DMS53 treated with DMSO at 0.1 percent for 48 hours (cell line): Measurements from ENCODE around the gene FBXL2.
"Not testable (repeated sequence)": the region's sequence is repeated elsewhere in the genome, so short reads cannot be mapped to it uniquely, and the experiment has no call there.

Experiments
- DNase-seq: peaks from one replicate; lab custom pipeline; 2025; ENCODE audit not compliant: unreplicated experiment; lab: John Stamatoyannopoulos, UW

Gene FBXL2

DNA sequence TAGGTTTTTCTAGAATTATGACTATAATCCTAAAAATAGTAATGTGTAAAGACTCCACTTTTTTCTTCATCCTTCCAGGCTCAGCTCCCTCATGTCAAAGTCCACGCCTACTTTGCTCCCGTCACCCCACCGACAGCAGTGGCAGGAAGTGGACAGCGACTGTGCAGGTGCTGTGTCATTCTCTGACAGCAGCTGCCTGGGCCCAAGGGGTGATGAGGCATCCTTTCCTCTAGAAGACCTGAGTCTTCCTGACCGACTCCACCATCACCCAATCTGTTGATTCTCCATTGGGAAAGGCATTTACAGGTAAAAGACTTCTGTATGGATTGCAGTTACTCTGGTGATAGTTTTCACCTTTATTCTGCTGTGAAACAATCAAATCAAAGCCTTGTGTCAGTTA is 108.2 kb downstream of the FBXL2 start:
- DNase-seq = no peak

DNA sequence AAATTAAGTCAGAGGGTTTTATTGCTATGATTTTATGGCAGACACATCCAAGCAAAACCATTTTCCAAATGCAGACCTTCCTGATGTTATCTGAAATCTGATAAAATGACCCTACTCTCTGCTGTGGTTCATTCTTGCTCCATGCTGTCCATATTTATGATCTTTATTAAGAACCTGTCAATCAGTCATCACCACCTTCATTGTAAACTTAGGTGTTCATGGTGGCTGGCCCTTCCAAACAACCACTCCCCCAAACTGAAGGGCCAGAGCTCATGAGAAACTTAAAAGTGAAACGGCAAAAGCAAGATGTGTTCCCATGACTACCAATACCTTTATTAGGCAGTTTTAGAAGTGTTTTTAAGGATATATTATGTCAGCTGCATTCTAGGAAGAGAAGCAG is 109.4 kb downstream of the FBXL2 start:
- no peak for DNase-seq

DNA sequence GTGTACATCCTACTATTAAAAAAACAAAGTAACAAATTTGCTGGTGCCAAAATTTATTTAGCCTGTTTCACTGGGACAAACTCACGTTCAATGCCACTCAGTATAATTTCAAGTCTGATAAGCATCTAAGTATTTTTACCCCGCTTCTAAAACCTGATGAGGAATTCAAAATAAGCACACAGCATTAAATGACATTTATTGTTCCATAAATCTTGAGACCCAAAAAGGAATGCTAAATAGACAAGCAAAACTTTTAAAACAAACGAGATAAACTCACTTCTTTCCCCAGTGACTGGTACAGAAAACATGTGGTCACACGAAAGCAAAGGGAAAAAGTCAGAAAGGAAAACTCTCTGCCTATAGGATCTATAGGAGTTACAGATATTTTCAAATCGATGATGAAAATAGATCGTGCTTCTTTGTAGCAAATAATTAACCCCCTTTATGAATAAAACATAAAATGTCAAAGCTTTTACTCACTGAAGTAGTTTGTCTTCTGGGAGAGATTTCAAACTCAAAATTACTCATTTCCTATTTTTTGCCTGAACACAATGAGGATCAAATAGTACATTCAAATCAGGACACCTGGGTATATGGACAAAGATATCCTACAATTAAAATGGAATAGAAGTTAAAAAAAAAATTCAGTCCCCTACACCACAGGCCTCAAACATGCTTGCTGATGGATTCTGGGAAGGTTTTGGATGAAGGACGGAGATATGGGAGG is 111.3 kb downstream of the FBXL2 start:
- no peak for DNase-seq

DNA sequence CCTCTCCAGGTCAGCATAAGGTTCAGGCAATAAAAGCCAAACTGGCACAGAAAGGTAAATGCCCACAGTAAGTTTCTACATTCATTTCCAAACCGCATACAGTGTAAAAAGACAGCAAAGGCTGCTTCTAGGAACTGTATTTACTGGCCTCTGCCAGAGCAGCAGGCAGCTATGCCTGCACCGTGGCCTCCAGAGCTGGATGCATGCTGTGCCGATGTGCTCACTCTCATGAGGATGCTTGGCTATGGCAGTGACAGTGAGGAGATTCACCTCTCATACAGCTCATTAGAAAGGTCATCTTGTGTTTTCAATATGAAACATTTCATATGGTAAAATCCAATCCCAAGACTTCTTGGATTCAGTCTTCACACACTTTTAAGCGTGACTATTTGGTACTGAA is 112.7 kb downstream of the FBXL2 start:
- no peak for DNase-seq

DNA sequence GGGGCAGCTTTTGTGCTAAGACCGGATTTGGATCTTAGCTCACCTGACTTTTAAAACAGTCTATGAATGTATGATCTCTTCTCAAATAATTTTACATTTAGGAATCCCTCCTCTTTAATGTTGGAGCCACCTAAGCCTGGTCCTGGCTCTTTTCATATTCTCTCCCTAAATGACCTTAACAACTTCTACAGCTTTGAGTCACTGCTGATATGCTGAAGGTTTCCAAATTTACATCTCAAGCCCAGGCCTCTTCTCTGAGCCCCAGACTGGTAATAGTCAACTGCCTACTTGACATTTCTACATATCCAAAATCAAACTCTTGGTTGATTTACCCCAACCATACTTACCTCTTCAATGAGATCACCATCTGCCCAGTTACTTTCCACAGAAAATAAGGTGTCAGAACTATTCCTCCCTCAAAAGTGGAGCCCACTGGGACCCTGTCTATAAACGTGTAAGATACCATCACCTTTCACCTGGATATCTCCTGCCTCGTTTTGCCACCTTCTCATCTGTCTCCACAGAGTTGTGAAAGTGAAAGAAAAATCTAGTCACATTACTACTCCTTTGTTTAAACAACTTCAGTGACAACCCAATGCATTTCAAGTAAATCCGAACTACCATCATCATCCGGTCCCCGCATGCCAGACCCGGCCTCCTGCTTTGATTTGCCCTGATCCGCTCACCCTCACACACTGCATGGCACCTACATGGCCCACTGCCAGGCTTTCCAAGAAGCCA is 114.2 kb downstream of the FBXL2 start:
- no peak for DNase-seq

DNA sequence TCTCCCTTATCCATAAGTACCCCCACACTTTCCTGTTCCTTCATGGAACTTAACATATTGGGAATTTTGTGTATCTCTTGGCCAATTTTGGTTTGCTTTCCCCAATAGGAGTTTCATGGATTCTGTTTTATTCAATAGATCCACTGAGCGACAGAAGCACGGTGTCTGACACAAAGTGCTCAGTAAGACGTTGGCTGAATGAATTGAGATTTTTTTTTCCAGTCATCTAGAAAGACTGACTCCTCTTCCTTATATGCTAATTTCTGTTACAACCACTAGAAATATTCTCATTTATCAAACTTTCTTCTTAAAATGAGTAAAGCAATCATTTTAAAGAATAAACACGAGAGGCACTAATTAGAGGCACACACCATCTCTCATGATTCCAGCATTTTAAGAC is 114.9 kb downstream of the FBXL2 start:
- no peak for DNase-seq

DNA sequence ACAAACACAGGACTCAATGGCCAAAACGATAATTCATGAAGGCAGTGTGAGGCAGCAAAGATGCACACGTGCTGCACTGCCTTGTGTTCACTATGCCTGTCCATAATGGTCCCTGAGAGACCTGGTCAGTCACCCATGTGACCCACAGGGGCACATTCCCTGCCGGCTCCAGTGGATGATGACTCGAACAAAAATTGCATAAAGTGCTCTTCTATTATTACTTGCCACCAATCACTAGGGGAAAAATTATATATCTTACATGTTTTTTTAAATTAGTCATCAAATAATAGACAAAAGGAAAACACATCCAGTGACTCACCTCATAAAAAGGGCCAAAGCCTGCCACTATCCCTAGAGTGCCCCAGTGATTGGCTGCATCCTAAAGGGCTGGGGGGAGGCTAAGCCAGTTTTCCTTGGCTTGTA is 115.5 kb downstream of the FBXL2 start:
- no peak for DNase-seq

DNA sequence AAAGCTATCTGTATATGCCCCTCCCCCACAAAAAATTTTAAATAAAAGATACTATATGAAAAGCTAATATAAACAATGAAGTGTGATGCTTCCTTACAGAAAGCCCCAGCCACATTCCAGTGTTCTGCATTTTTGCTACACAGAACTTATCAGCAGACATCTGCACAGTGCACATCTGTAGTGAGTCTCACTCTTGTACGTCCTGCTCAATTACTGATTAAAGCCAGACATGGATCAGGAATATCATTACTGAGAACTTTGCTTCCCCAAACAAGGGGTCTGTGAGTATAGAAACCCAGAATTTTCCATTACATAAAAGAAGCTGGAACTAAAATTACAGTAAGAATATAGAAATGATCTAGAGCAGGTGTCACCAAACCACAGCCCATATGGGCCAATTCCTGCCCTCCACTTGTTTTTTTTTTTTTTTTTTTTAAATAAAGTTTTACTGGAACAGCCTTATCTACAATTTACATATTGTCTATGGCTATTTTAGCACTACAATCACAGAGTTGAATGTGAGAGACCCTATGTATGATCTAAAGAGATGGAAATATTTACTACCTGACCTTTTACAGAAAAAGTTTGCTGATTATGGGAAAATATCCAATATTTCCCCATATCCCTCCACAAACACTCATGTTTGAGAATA is 117.3 kb downstream of the FBXL2 start:
- no peak for DNase-seq

DNA sequence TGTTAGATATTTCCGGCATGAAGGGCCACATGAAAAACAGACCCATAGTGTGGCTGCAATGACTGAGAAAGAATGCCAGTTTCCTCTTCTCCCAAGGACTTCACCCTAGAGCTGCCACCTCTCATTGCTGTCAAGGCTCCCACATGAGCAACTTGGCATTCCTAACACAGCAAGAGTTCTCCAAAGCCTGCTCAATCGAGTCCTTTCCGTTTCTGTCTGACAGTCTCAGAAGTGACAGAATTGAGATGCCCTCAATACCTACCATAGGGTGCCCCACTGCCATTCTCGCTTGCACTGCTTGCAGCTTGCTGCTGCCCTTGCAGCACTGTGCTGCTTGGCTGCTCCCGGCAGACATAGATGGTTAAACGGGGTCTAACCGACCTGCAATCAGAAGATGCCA is 118.7 kb downstream of the FBXL2 start:
- no peak for DNase-seq

DNA sequence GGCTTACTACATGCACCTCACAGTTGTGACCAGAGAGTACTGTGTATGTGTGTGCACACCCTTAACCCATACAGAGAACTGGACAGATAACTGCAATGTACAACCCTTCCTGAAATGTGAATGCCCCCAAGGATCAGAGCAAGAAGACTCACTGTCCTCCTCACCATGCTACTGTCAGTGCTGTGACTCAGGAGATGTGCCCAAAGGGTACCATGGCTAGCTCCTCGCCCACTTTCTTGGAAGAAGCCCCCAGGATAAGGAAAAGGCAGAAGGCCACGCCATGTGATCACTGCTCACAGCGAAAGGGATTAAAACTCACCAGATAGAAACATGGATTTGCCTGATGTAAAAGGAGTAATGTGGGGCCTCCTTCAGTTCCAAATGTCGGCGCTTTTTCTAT is 121.2 kb downstream of the FBXL2 start:
- no peak for DNase-seq

DNA sequence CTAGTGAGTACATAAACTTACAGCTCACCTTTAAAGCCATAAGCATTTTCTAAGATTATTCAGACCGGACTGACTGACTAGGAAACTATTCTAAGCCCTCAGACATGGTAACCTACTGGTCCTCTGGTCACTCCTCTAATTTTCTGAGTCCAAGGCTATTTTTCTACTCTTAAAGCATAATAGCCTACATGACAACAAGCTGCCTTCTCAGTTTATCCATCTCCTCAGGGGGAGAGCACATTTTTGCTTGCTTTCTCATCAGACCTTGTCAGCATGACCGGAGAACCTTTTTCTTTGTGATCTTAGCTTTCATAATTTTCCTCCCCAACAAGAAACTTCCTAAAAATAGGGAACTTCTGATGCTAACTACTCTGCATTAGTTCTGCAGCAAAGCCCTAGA is 124.5 kb downstream of the FBXL2 start:
- no peak for DNase-seq

DNA sequence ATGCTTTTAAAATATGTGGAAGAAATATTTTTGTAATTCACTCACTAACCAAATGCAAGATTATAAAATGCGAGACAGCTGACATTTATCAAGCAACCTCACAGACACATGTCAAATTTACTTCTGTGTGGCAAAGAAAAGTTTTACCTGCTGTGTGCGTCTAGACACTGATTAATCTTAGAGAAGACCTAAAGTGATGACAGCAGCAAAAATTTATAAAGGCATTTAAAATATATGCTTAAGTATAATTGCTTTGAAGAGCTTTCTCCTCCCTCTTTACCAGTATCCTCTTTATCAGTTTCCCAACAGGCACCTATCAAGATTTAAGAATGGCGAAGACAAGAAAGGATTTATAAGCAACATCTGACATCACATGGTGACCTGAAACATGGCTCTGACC is 125.7 kb downstream of the FBXL2 start:
- DNase-seq = no peak

DNA sequence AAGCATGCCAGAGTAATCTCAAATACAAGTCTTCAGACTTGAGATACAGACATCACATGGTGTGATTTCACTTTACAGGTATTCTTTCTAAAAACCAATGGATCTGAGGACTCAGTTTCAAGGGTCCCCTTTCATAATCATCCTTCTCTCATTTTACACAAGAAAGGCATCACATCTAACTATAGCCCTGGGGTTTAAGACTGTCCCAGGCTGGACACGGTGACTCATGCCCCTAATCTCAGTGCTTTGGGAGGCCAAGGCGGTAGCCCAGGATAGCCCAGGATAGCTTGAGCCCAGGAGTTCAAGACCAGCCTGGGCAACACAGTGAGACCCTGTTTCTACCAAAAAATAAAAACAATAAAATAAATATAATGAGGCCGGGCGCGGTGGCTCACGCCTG is 126.5 kb downstream of the FBXL2 start:
- no peak for DNase-seq

DNA sequence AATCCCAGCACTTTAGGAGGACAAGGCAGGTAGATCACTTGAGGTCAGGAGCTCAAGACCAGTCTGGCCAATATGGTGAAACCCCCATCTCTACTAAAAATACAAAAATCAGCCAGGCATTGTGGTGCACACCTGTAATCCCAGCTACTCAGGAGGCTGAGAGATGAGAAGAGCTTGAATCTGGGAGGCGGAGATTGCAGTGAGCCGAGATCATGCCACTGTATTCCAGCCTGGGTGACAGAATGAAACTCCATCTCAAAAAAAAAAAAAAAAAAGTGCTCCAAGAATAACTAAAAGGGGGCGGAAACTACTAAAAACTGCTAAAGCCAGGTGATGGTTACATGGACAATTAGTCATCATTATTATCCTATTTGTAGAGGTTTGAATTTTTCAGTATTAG is 133.6 kb downstream of the FBXL2 start:
- DNase-seq = not testable (repeated sequence)

DNA sequence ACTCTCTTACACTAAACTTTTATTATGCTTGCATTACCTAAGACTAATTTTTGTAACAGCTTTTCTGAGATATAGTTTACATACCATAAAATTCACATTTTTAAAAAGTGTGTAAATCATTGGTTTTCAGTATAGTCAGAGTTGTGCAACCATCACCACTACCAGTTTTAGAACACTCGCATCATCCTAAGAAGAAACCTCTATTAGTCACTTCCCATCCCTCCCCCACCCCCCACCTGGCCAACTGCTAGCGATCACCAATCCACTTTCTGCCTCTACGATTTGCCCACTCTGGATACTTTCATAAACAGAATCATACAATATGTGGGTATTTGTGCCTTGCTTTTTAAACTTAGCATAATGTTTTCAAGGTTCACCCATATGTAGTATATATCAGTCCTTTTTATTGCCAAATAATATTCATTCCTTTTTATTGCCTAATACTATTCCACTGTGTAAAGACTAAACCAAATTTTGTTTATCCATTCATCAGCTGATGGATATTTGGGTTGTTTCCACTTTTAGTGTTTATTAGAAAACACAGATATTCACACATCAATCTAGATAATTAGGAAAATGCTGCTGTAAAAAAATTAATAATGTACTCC is 139.9 kb downstream of the FBXL2 start:
- DNase-seq = no peak

DNA sequence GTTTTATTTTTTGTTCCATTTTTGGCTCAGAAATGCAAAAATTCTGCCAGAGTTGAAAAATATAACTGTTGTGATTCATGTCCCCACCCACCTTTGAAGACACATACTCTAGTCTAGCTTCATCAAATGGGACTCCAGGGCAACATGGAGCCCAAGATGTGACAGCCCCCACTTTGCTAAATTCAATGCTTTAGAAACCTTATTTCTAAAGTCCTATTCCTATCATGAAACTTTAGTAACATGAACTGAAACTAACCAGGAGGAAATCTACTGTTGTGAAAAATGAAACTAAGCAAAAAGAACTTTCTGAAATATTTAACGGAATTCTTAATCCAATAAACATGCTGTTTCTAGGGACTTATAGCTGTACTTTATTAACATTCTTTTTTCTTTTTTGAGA is 142.7 kb downstream of the FBXL2 start:
- no peak for DNase-seq

DNA sequence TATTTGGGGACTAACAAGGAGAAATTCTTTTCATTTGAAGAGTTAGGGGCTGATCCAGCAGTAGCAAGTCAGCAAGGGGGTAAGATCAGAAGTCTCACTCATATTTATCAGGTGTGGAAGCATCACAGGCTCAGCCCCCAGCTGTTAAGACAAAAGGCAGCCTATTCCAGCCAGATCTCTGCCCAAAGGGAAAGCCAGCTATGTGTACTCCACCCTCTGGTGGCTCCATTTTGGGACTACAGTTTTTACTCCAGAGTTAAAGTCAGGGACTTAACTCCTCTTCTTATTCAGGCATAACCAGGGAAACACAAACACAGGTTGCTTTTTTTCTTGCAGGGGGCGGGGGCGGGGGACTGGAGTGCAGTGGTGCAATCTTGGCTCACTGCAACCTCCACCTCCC is 143.7 kb downstream of the FBXL2 start:
- no peak for DNase-seq

DNA sequence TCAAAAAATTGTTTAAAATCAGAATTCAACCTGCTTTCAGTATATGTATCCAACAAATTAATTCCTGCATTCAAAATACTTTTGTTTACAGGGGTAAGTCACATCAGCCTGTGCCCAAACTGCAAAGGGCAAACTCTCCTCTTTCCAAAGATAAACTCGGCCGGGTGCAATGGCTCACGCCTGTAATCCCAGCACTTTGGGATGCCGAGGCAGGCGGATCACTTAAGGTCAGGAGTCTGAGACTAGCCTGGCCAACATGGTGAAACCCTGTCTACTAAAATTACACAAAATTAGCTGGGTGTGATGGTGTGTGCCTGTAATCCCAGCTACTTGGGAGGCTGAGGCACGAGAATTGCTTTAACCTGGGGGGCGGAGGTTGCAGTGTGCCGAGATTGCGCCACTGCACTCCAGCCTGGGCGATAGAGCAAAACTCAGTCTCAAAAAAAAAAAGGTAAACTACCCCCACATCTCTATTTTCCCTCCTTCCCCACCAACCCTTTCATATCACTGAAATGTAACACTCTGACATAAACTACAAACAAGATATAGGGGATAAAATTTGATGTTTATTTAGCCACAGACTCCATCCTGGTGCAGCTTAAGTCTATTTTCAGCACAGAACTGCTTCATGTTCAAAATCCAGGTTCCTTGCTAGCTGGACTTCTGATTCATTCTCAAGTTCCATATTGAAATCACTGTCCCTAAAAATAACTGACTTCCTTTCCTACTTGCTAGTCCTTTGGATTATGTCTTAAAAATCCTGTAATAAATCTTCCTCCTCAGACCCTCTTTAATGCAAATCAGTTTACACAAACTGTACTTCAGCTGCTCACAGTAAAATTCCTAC is 147.6 kb downstream of the FBXL2 start:
- no peak for DNase-seq

DNA sequence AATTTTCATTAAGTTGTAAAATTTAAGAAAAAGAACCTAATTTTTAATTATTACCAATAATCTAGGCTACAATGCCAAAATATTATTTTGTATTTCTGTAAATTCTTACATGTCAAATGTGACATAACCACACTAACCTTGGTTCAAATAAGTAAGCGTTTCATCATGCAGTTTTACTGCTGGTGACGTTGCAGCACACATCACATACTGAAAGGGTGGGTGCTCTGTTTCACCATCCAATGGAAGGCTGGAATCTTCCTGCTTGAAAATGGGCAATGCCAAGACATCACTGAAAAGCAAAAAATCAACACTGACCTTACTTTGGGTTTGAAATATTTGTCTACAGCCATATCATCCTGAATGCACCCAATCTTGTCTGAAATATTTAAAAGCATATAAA is 148.2 kb downstream of the FBXL2 start:
- DNase-seq = no peak

DNA sequence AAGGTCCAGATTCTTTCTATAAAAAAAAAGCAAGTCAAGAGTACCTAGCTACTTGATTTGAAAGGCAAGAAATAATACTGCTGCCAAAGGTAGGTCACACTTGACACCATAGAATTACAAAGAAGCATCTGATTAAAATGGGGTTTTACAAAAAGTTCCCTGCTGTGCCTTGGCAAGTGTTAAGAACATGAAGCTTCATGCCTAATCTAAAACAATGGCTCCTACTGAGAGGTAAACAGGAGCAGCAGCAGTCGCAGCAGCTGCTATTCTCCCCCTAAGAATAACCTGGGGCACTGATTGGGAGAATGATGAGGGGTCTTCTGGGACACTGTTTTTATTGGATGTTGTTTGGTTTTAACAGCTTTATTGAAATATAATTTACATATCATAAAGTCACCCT is 148.8 kb downstream of the FBXL2 start:
- no peak for DNase-seq
